SK-N-SH treated with all-trans-retinoic acid at 6 μM for 48 hours (cell line): Measurements from ENCODE around the gene ASB13.

Experiments
- GLIS3 ChIP-seq: fragments of 250-450 bp; sonication (Bioruptor Pico); IDR thresholded peaks from 2 replicates; pipeline ENCODE4 v1.5.0; 2020; ENCODE audit warnings: mild to moderate bottlenecking, moderate library complexity
- PPARA ChIP-seq: fragments of 250-450 bp; sonication (Bioruptor Pico); IDR thresholded peaks from 2 replicates; pipeline ENCODE4 v1.5.0; 2020; ENCODE audit warnings: mild to moderate bottlenecking, borderline replicate concordance
- RARB ChIP-seq: fragments of 250-450 bp; sonication (Bioruptor Pico); IDR thresholded peaks from 2 replicates; pipeline ENCODE4 v1.8.0; 2021; ENCODE audit warnings: mild to moderate bottlenecking, moderate library complexity
- ZFP30 ChIP-seq: fragments of 450-650 bp; formaldehyde crosslinking; IDR thresholded peaks from 2 replicates; pipeline ENCODE4 v1.5.0; 2022; ENCODE audit warnings: mild to moderate bottlenecking, moderate library complexity
- ZNF565 ChIP-seq: fragments of 450-650 bp; formaldehyde crosslinking; conservative IDR thresholded peaks from 2 replicates; pipeline ENCODE4 v1.5.0; 2020; ENCODE audit warnings: low read depth, mild to moderate bottlenecking, moderate library complexity
- ZNF70 ChIP-seq: fragments of 450-650 bp; formaldehyde crosslinking; IDR thresholded peaks from 2 replicates; pipeline ENCODE4 v1.5.0; 2020; ENCODE audit warnings: mild to moderate bottlenecking, moderate library complexity
- TF ChIP-seq, protein P1 (sequence below): fragments of 250-450 bp; sonication (Bioruptor Pico); IDR thresholded peaks from 2 replicates; pipeline ENCODE4 v1.8.0; 2020; ENCODE audit warnings: mild to moderate bottlenecking, moderate library complexity, borderline replicate concordance
- TF ChIP-seq, protein P2 (sequence below): fragments of 250-450 bp; sonication (Bioruptor Pico); IDR thresholded peaks from 2 replicates; pipeline ENCODE4 v1.5.0; 2020; ENCODE audit warnings: mild to moderate bottlenecking, moderate library complexity

- TF ChIP-seq, protein P1, sequence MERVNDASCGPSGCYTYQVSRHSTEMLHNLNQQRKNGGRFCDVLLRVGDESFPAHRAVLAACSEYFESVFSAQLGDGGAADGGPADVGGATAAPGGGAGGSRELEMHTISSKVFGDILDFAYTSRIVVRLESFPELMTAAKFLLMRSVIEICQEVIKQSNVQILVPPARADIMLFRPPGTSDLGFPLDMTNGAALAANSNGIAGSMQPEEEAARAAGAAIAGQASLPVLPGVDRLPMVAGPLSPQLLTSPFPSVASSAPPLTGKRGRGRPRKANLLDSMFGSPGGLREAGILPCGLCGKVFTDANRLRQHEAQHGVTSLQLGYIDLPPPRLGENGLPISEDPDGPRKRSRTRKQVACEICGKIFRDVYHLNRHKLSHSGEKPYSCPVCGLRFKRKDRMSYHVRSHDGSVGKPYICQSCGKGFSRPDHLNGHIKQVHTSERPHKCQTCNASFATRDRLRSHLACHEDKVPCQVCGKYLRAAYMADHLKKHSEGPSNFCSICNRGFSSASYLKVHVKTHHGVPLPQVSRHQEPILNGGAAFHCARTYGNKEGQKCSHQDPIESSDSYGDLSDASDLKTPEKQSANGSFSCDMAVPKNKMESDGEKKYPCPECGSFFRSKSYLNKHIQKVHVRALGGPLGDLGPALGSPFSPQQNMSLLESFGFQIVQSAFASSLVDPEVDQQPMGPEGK (CRISPR knock-in tag) = no peak
- TF ChIP-seq PPARA (CRISPR knock-in tag) = no peak
- no peak for TF ChIP-seq ZFP30
- TF ChIP-seq, protein P2, sequence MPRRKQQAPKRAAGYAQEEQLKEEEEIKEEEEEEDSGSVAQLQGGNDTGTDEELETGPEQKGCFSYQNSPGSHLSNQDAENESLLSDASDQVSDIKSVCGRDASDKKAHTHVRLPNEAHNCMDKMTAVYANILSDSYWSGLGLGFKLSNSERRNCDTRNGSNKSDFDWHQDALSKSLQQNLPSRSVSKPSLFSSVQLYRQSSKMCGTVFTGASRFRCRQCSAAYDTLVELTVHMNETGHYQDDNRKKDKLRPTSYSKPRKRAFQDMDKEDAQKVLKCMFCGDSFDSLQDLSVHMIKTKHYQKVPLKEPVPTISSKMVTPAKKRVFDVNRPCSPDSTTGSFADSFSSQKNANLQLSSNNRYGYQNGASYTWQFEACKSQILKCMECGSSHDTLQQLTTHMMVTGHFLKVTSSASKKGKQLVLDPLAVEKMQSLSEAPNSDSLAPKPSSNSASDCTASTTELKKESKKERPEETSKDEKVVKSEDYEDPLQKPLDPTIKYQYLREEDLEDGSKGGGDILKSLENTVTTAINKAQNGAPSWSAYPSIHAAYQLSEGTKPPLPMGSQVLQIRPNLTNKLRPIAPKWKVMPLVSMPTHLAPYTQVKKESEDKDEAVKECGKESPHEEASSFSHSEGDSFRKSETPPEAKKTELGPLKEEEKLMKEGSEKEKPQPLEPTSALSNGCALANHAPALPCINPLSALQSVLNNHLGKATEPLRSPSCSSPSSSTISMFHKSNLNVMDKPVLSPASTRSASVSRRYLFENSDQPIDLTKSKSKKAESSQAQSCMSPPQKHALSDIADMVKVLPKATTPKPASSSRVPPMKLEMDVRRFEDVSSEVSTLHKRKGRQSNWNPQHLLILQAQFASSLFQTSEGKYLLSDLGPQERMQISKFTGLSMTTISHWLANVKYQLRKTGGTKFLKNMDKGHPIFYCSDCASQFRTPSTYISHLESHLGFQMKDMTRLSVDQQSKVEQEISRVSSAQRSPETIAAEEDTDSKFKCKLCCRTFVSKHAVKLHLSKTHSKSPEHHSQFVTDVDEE (CRISPR knock-in tag) = no peak
- no peak for TF ChIP-seq RARB
- no peak for TF ChIP-seq ZNF70
- TF ChIP-seq ZNF565 (CRISPR knock-in tag) = no peak
- TF ChIP-seq GLIS3 (CRISPR knock-in tag) = no peak
Observed at GRCh38 chr10:5616046-5616445, 50.3 kb downstream of the ASB13 start.
